CD4-positive, alpha-beta T cell treated with Interleukin-17A for 4 hours (primary cell): ENCODE data around the gene SMG1.

Experiments used
- DNase-seq: peaks from one replicate; pipeline ENCODE4 v3.0.0-alpha.2; 2020; ENCODE audit warnings: mixed read lengths

Gene SMG1

DNA sequence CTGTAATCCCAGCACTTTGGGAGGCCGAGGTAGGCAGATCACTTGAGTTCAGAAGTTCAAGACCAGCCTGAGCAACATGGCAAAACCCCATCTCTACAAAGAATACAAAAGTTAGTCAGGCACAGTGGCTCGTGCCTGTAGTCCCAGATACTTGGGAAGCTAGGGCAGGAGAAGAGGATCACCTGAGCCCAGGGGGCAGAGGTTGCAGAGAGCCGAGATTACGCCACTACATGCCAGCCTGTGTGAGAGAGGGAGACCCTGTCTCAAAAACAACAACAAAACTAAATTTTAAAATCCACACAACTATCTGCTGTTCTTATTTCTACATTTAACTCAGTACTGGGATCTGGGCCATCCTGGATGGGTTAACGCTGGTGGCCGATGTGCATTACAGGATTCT is 83.6 kb downstream of the SMG1 start:
- no peak for DNase-seq

DNA sequence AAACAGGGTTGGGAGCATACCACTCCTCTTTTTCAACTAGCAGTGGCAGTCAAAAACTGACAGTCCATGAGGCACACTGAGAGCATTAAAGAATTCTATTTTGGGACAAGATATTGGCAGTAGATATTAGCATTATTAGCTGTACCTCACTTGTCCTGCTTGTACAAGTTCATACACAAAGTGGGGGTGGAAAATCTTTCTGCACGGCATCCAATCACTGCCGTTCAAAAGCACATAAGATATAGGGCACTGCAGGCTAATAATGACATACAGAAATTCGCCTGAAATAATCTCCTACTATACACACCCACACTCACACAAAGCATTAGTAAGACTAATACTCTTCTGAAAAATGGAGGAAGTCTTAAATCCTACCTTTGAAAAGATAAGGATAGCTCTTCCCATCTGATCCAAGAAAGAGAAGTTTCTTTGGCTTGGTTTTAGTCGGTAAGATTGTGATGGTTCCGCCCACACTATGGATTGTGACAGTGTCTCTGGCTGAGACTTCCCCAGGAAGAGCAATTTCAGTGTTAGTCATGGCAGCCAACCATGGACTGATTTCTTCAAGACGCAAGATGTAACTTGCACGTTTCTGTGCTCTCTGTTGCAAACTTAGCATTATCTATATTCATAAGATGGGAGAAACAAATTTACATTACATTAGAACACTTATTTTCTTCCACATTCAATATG is 84.2 kb downstream of the SMG1 start:
- no peak for DNase-seq

DNA sequence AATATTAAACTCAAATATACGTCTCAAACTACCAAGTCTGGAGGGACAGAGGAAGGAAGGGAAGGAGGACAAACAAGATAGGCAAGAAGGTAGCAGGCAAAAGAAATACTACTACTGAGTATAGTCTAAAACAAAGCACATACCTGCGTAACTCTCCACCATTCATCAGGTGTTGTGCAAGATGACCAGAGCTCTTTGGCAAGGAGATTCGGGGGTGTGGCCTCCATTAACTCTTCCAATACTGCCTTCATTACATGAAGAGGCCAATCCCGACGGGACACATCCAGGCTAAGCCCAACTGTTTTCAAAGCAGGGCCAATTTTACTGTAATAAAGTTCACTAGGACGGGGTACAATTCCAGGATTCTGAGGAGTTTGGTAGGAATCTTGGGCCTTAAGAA is 86.7 kb downstream of the SMG1 start:
- DNase-seq, result no peak

DNA sequence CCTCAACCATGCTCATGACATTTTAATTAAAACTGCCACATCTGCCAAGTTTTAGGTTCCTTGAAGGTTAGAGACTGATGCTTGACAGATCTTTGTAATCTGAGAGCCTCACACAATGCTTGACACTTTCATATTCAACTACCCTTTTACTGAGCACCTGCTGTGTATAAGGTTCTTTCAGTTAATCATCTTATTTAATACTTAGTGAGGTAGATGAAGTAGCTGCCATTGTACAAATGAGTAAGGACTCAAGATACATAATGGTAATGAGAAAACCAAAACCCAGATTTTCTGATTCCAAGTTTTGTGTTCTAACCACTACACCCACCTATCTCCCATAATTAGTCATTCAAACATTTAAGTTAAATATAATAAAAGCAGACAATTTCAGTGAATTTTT is 89.5 kb downstream of the SMG1 start:
- no peak for DNase-seq

DNA sequence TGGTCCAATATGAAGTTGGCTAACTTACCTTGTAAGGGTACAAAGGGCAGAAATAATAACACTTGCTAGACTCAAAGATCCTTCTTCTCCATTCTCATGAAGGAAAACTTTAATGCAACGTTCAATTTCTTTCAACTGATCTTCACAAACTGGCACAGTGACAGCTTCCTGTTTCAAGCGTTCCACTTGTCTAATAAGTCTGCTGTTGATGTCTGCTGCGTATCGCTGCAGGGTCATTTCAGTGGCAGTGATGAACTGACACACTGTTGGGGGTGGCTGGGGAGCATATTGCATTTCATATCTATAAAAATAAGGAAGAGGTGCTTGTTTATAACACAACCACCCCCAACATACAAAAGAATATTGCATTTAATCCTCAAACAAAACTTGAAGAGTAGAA is 91.3 kb downstream of the SMG1 start:
- DNase-seq, result no peak

DNA sequence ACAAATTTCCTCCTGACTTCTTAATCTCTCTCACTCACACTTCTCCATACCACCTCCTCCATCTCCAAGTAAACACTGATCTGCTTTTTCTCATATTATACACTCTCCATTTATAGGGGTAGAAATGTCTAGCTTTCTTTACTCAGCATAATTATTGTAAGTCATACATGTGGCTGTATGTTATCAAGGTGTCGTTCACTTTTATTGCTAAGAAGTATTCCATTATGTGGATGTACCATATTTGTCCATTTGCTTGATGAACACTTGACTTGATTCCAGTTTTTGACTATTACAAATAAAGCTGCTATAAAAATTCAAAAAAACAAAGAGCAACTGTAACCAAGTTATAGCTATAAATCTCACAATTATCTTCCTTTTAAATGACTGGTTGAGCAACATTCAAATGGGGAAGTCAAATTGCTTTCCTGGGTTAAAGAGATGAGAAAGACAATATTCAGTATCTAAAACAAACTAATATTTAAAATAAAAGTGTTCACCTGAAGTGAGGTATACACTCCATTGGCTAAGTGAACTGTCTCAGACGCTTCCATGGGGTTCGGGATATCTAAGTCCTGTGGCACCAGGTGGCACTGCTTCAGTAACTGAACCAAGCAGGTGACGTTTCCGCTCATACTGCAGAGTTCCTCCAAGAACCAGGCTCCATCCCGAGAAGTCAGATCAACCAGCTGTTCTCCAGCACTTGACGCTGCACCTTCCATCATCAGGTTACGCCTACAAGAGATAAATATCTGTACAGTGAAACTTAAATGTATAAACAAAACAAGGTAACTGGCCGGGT is 92.3 kb downstream of the SMG1 start:
- no peak for DNase-seq

DNA sequence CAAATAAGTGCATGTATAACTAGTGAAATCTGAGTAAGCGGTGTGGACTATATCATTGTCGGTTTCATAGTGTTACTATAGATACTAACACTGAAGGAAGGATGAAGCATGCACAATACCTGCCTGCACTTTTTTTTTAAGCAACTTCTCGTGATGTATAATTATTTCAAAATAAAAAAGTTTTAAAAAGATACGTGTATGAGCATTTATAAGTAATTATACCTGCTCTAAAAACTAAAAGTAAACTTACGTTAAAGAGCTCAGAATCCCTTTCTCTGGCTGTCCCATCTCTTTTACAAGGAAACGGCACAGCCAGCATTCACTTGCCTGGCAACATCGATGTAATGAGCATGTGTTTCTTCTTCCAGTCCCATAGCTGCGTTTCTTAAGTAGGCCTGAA is 93.6 kb downstream of the SMG1 start:
- no peak for DNase-seq

DNA sequence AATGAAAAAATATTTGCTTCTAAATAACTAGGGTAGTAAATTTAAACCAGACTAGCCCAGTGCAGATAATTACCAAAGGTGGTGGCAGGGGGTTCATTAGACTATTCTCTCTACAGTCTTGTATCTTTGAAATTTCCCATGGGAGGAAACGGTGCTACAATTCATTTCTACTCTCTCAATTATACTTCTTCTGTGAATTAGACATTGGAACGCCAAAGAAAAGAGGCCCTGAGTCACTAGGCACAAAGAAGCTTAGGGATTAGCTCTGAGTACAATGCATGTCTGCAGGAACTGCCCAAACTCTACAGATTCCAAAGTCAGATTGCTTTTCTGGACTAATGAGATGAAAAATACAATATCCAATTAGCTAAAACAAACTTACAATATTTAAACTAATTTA is 94.2 kb downstream of the SMG1 start:
- no peak for DNase-seq

DNA sequence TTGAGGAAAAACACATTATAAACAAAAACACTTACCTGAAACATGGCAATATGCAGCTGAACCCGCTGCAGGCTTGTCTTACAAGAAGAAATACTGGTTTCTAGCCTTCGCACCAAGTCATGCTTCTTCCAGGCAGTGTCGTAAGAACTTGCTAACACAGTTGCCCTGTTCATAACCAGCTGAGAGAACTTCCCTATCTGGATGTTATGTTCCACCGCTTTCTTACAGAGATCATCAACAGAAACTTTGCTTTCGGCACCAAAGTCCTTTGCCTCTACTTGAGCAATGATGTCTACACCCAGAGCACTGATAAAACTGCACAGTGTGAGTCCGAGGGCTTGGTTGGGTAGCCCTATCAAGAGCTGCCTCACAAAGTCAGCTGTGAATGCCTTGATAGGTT is 97.0 kb downstream of the SMG1 start:
- no peak for DNase-seq

DNA sequence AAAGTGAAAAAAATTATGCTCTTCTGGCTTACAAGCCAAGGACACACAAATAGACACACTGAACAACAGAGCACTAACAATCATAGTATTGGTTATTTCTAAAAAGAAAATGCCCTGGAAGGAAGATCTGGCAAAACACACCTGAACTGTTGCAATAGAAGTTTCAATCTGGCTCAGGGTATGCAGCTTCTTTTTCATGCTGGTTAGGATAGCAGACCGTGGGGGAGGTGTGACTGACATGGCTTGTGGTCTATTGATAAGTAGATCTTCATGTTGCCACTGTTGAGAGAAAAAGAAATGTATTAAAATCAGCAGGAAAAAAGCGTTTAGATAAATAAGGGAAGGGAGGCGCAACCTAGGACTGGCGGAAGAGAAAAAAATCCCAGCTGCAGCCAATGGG is 98.3 kb downstream of the SMG1 start:
- no peak for DNase-seq

DNA sequence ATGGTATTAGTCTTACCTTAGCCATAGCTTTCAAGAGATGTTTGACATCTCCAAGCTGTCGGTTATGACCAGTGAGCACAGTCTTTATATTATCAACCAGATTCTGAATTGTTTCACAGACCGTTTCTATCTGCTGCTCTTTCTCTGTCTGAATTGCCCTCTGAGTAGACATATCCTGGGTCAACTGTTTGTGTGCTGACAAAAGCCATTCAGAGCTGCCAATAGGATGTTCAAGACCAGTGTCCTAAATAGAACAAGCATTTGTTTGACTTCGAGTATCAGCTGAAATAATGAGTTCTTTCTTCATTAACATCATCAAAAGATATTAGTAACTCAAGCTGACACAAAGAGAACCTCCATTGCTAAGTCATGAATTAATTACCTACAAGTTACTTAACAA is 109.9 kb downstream of the SMG1 start:
- no peak for DNase-seq

DNA sequence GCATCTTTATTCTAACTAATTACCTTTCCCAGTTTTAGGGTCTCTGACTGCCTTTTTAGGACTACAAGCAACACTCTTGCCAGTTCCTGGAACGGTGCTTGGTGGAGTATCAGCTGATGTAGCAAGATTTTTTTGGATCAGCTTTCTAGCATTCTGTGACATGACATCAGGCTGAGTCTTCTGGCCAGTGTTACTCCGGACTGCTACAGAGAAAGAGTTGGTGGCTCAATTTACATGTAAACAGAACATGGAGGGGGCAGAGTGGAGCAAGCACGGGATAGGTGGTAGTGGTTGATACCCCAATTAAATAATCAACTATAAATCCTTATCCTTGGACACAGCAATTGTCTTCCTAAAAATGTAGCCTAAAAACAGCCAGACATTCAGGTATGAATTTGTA is 114.3 kb downstream of the SMG1 start:
- no peak for DNase-seq

DNA sequence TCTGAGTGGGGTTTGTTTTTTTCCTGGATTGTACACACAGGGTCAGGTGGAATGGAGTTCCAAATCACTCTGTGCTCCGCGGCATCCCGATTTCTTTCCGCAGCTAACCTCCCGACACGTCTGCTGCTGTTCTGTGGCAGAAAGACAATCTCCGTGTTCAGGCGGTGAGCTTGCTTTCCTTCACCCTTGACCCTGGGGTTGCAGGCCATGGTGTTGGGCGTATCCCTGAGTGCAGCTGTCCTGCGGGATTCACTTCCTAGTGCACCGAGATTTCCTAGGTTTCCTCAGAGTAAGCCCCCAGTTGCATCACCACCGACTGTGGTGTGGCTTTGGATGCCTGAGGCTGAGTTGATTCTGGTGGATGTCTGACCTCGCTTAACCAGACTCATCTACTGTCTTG is 117.0 kb downstream of the SMG1 start:
- no peak for DNase-seq

DNA sequence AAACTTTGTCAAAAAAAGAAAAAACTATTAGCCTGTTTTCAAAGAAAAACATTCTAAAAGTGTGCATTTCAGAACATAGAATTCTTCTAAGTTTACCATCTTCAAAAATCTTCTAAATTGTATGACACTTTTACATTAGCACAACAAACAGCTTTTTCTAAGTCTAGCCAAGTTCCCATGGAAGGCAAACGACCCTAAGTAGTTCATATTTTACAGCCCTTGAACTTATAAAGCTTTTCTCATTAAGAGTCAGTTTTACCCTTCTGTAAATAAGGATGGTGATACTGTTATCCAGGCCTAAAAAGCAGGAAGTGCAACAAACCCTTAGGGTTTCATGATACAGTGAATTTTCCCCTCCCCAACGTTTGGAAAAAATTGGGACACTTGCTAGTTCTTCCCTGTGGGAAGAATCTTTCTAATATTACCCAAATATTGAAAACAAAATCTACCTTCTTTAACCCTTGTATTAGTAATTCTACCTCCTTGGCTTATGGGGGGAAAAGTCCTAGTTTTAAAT is 120.9 kb downstream of the SMG1 start:
- no peak for DNase-seq

DNA sequence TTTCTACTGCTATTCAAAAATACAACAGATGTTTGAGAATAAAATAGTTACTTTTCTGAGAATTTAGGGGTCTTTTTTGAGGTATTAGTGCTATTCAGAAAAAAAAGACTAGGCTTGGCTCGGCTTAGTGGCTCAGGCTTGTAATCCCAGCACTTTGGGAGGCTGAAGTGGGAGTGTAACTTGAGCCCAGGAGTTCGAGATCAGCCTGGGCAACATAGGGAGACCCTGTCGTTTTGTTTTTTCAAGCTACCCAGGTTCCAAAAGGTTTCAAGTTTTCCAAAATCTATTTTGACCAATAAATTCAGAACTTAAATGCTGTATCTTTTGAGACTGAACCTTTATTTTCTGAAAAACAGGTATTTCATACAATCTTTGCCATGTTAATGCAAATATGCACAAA is 121.7 kb downstream of the SMG1 start:
- no peak for DNase-seq

DNA sequence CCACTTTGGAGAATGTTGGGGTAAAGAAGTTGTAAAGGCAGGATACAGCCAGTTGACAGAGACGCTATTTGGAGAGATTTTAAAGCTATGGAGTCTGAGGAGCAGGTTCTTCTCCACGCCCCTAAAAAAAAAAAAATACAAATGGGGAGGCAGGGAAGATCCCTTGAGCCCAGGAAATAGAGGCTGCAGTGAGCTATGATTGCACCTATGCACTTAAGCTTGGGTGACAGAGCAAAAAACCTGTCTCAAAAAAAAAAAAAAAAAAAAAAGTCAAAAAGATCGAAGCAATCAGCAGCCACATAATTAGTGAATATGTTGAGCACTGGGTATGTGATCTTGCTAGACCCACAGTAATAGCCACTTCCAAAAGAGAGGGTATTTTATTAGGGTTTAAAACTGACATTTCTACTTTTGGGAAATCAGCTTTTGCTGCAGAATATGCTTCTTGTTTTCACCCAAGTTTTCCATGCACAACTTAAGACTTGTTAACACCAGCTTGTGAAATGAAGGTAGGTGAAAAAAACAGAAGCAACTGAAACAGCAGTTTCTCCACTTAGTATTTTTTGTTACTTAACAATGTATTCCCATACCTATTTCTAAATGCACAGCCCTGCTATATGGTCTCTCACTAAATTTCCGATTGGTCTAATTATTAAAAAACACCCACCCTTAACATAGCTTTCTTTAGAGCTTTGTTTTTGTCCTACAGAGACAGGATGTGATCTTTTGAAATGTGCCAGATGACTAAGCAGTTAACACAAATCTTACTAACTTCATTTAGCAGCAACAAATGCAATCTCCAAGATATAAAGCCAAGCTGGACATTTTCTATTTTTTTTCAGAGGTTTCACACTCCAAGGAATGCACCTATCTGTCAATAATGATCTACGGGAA is 122.4 kb downstream of the SMG1 start:
- DNase-seq, result no peak

DNA sequence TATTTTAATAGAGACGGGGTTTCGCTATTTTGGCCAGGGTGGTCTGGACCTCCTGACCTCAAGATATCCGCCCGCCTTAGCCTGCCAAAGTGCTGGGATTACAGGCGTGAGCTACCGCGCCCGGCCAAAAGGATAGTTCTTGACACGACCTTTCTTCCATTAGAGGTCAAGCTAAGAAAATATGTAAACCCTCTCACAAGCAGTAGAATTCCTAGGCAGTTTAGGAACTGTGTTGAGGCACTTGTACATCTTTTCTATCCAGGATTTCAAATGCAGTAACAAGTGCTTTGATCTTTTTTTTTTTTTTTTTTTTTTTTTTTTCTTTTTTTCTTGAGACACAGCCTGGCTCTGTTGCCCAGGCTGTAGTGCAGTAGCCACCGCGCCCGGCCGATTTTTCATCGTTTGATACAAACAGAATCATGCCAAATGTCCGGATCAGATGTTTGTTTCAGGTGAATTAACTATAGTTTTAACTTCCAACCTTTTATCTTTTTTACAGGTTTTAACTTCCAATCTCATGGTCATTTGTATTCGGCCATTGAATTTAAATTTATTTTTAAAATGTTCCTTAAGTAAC is 123.4 kb downstream of the SMG1 start:
- no peak for DNase-seq

DNA sequence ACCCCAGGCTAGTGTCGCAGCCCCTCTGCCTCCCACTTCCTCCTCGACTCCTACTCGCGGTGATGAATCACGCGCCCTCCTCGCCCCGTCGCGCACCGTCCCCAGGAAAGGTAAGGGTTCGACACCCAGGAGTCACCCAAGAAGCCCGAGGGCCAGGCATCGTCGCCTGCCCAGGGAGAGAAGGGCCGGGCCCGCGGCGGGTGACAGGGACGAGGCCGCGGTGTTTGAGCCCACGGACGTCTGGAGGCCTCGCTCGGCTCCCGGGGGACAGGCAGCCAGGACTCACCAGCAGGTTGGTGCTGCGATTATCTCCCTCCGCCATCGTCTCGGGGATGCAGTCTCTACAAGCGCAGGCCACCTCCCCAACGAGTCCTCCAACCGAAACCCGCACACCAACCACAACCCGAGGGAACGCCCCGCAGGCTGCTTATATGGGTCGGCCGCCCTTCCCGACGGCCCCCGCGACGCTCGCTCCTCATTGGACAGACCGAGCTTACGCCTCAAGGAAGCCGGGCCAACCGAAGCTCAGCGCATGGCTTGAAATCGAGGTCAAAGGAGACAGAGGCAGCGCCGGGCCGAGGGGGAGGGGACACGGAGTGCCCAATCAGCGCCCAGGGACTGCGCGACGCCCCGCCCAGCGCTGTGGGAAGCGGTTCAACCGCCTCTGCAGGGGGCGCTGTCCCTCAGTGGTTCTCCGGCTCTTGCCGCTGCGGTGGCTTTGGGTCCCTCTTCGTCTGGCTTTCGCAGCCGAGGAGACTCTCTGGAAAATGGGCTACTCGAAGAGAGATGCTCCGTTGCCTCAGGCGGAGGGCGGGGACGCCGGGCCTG is 124.8 kb downstream of the SMG1 start, which contains the start of gene ARL6IP1:
Gene ARL6IP1 (minus strand): TSS at position 405 of the 828 bp plus-strand sequence. CDS start 83 bp downstream, at position 322.
- peak; percentile 99 for DNase-seq

DNA sequence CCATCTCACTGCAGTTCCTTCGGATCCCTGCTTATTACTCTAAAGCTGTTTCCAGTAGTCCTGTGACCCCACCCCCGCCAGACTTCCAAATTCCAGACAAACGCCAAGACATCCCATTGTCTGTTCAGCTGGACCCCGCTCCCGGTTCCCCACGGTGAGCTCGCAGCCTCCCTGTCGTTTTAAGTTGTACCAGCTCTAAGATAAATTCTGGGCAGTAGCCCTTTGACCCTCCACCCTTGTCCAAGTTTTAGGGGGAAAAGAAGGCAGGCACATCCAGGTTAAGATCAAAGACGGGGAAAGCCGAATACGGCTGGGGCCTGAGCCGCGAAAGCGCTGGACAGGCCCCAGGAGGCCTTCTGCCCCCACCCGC is 125.4 kb downstream of the SMG1 start:
- no peak for DNase-seq

DNA sequence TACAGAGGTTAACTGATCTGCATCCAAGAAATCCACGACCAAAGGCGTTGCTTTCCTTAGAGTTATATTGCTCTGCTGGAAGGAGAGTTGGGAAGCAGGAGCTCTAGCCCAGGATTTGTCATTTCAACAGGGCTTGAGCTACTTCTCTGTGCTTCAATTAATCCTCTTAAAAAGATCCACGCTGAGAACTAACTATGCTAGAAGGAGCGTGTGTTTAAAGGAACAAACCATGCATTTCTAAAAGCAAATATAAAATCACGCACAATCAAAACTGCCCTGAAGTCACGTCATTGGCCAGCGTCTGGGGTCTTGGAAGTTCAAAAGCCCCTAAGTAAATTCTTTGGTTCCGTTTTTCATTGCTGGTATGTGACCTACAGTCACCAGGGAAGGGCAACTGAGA is 125.9 kb downstream of the SMG1 start:
- no peak for DNase-seq

DNA sequence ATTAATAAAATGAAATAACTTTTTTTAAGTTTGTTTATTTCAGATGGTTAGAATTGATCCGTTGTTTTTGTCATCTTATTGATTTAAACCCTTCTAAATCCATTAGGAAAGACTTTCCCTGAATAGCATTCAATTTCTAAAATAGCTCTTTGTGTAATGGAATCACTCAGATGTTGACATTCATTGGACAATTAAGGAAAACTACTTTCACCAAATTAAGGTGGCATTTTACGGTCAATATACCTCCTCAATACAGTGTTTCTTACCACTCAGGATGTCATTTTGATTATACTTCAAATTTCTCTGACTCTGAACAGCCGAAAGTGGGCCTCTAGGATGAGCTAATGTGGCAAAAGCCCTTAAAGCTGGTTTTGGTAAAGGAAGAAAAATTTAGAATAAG is 126.7 kb downstream of the SMG1 start:
- no peak for DNase-seq

DNA sequence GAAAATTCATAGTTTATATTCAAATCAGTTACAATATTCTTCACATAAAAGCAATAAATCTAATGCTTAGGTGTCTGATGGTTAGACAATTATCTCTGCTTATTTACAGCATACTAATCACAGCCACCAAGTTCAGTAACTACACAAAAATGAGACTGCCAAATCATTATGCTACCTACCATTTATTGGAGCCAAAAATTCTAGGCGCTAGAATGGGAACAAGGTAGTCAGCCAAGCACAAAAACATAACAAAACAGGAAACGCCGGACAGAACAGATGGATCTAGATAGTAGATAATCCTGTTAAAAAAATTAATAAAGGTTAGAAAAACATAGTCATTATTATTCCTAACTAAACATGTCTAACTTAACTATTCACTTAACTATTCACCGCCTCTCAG is 128.5 kb downstream of the SMG1 start:
- no peak for DNase-seq
